Skin epidermis (tissue), 12 donors: Measurements from ENCODE around the gene PACS1.

ENCODE experiments used
- H3K27ac ChIP-seq, 21 experiments: fragments of 200-600 bp; sonication (generic) in 11 of 21; one replicate each; pipeline ENCODE4 v1.5.0; 2020; ENCODE audit warnings: mild to moderate bottlenecking in 3 of 21, inconsistent platforms in 2 of 21, moderate library complexity in 2 of 21
- H3K4me3 ChIP-seq, 7 experiments: fragments of 200-600 bp; sonication (generic) in 2 of 7; one replicate each; pipeline ENCODE4 v1.5.0; 2020; ENCODE audit warnings: inconsistent platforms in 2 of 7, mild to moderate bottlenecking in 2 of 7, moderate library complexity in 1 of 7

Gene PACS1

GRCh38 chr11:66048547-66049323 lies 21.3 kb upstream of the PACS1 start, which contains the start of gene GAL3ST3:
GAL3ST3 (minus strand) TSS chr11:66049161; CDS start chr11:66045415, 3,746 bp downstream.
- no peak within 1 kb of the TSS for H3K27ac ChIP-seq
- H3K4me3 ChIP-seq = no peak within 1 kb of the TSS

- Histone ChIP-seq H3K4me3 (no peak overlapping the region), H3K27ac (peak overlapping the region in 11 of 21 experiments; percentile 72 to 95 (median 89))
Measured at GRCh38 chr11:66050581-66051231, 19.4 kb upstream of the PACS1 start.

- H3K27ac ChIP-seq = peak overlapping the region; percentile 62 to 96 (median 89)
- peak overlapping the region; percentile 81 to 99 (median 95) for H3K4me3 ChIP-seq
Measured at GRCh38 chr11:66051371-66051765, 18.7 kb upstream of the PACS1 start.

- Histone ChIP-seq H3K27ac (peak within 1 kb of the TSS; percentile 62 to 96 (median 89)), H3K4me3 (peak within 1 kb of the TSS; percentile 81 to 99 (median 95))
Measured at GRCh38 chr11:66051766-66052663, 18.1 kb upstream of the PACS1 start, which contains the start of gene SF3B2. SF3B2 (plus strand) TSS chr11:66052364; CDS start chr11:66052385, 21 bp downstream.

GRCh38 chr11:66052664-66052982 lies 17.4 kb upstream of the PACS1 start:
- H3K27ac ChIP-seq = peak overlapping the region; percentile 48 to 96 (median 89)
- peak overlapping the region; percentile 81 to 99 (median 95) for H3K4me3 ChIP-seq

GRCh38 chr11:66055021-66055420 lies 15.1 kb upstream of the PACS1 start:
- H3K27ac ChIP-seq = no peak overlapping the region
- no peak overlapping the region for H3K4me3 ChIP-seq

- no peak overlapping the region for H3K27ac ChIP-seq
- H3K4me3 ChIP-seq = no peak overlapping the region
Measured at GRCh38 chr11:66056501-66056900, 13.6 kb upstream of the PACS1 start.

- peak overlapping the region in 1 of 21 experiments; percentile 6 for H3K27ac ChIP-seq
Measured at GRCh38 chr11:66059966-66060680, 9.9 kb upstream of the PACS1 start.

GRCh38 chr11:66061268-66061667 lies 8.8 kb upstream of the PACS1 start:
- no peak overlapping the region for H3K27ac ChIP-seq
- no peak overlapping the region for H3K4me3 ChIP-seq

More at GRCh38 chr11:66059966-66060680, 9.9 kb upstream of the PACS1 start:
- no peak overlapping the region for H3K4me3 ChIP-seq

GRCh38 chr11:66062408-66062807 lies 7.7 kb upstream of the PACS1 start:
- Histone ChIP-seq H3K4me3 (no peak overlapping the region), H3K27ac (no peak overlapping the region)

GRCh38 chr11:66063900-66064299 lies 6.2 kb upstream of the PACS1 start:
- H3K4me3 ChIP-seq = no peak overlapping the region
- no peak overlapping the region for H3K27ac ChIP-seq

- no peak overlapping the region for H3K4me3 ChIP-seq
- no peak overlapping the region for H3K27ac ChIP-seq
Measured at GRCh38 chr11:66064571-66064970, 5.5 kb upstream of the PACS1 start.

- H3K27ac ChIP-seq = peak overlapping the region in 3 of 21 experiments; percentile 1 to 32 (median 19)
- no peak overlapping the region for H3K4me3 ChIP-seq
Measured at GRCh38 chr11:66066751-66067150, 3.3 kb upstream of the PACS1 start.

- H3K4me3 ChIP-seq = no peak overlapping the region
- peak overlapping the region in 4 of 21 experiments; percentile 94 to 99 (median 98) for H3K27ac ChIP-seq
Measured at GRCh38 chr11:66067640-66068039, 2.4 kb upstream of the PACS1 start.

- Histone ChIP-seq H3K27ac (peak overlapping the region in 18 of 21 experiments; percentile 86 to 99 (median 96)), H3K4me3 (no peak overlapping the region)
Measured at GRCh38 chr11:66068154-66068821, 1.8 kb upstream of the PACS1 start.

- Histone ChIP-seq H3K27ac (peak overlapping the region; percentile 82 to 99 (median 97)), H3K4me3 (peak overlapping the region; percentile 58 to 93 (median 81))
Measured at GRCh38 chr11:66068923-66069714, 953 bp upstream of the PACS1 start.

GRCh38 chr11:66070604-66071380 lies 720 bp downstream of the PACS1 start:
- Histone ChIP-seq H3K27ac (peak overlapping the region; percentile 79 to 99 (median 94)), H3K4me3 (peak overlapping the region; percentile 61 to 93 (median 88))
